ENCODE measurements around the gene NES. TPM values are rescaled to one million over a fixed set of nuclear protein-coding genes. Genes with fewer than 3 reads are reported as not detected.
A peak's percentile ranks its signal among the peaks of the same experiment; 100 is the strongest.

The NES gene
- total RNA-seq, 1 experiment from 2014 or later: 168 TPM

- TF ChIP-seq, protein P1, sequence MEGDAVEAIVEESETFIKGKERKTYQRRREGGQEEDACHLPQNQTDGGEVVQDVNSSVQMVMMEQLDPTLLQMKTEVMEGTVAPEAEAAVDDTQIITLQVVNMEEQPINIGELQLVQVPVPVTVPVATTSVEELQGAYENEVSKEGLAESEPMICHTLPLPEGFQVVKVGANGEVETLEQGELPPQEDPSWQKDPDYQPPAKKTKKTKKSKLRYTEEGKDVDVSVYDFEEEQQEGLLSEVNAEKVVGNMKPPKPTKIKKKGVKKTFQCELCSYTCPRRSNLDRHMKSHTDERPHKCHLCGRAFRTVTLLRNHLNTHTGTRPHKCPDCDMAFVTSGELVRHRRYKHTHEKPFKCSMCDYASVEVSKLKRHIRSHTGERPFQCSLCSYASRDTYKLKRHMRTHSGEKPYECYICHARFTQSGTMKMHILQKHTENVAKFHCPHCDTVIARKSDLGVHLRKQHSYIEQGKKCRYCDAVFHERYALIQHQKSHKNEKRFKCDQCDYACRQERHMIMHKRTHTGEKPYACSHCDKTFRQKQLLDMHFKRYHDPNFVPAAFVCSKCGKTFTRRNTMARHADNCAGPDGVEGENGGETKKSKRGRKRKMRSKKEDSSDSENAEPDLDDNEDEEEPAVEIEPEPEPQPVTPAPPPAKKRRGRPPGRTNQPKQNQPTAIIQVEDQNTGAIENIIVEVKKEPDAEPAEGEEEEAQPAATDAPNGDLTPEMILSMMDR (conservative IDR thresholded peaks at IDR 0.05): peak; percentile 81
- Histone ChIP-seq H3K4ac (ENCODE audit: low read depth, low read length) (no peak overlapping the region), H4K8ac (replicated peaks; ENCODE audit: insufficient read length, low read depth, low read length) (no peak overlapping the region), H4K5ac (ENCODE audit: insufficient read length, low read depth, low read length) (no peak overlapping the region), H3K18ac (ENCODE audit: insufficient read length, low read depth, low read length) (no peak overlapping the region), H3K9me3 (ENCODE audit: control insufficient read depth, low read depth, low read length) (no peaks in the 10 kb centered on the region), H3K27ac (ENCODE audit: insufficient read length, low read depth, low read length) (no peak overlapping the region), H3K56ac (ENCODE audit: insufficient read length, low read depth, low read length) (no peak overlapping the region), H2AK5ac (ENCODE audit: insufficient read length, low read length) (no peak overlapping the region), H3K4me1 (ENCODE audit: insufficient read depth, low read length) (peaks cover 17% of the 10 kb centered on the region; the same call in 1 of the 2 replicates), H2BK120ac (ENCODE audit: low read depth, low read length, poor library complexity, severe bottlenecking) (no peak overlapping the region), H3K79me1 (ENCODE audit: insufficient read depth, low read depth, low read length, poor library complexity, severe bottlenecking) (no peaks in the 10 kb centered on the region), H3K9ac (ENCODE audit: extremely low read depth, insufficient read length, low read length) (no peak overlapping the region), H2BK12ac (ENCODE audit: insufficient read length, low read depth, low read length) (no peak overlapping the region), H3T11ph (ENCODE audit: low read length) (no peak overlapping the region), H2BK5ac (ENCODE audit: insufficient read length, low read length) (no peak overlapping the region), H2BK20ac (ENCODE audit: low read depth, low read length, poor library complexity, severe bottlenecking) (no peak overlapping the region), H3K14ac (ENCODE audit: insufficient read depth, low read length) (no peak overlapping the region), H3K23ac (ENCODE audit: insufficient read length, low read depth, low read length) (no peak overlapping the region), H4K20me1 (ENCODE audit: control insufficient read depth, insufficient read depth, insufficient read length) (no peaks in the 10 kb centered on the region), H3K27me3 (ENCODE audit: insufficient read depth, low read length) (no peaks in the 10 kb centered on the region), H3K79me2 (ENCODE audit: insufficient read depth, low read length) (no peaks in the 10 kb centered on the region), H2BK15ac (ENCODE audit: low read depth, low read length) (no peak overlapping the region), H3K23me2 (ENCODE audit: insufficient read length, low read depth, low read length, poor library complexity, severe bottlenecking) (peaks cover 10% of the 10 kb centered on the region), H2AFZ (ENCODE audit: low read length) (no peak overlapping the region), H3K4me2 (ENCODE audit: insufficient read depth, insufficient read length, low read length) (peak overlapping the region; percentile 79), H4K91ac (ENCODE audit: insufficient read length, low read depth, low read length) (no peak overlapping the region)
- H3K4me1 Mint-ChIP-seq: peaks cover 52 to 56% of the 10 kb centered on the region in 2 experiments
- H3K36me3 Mint-ChIP-seq (ENCODE audit: insufficient read depth in 1 of 3, low read depth in 3 of 3): no peaks in the 10 kb centered on the region
- H3K9me3 Mint-ChIP-seq: peaks cover 0 to 5% of the 10 kb centered on the region in 2 experiments; a peak in 1 of 5 replicates
- WGBS (ENCODE audit: extremely low coverage, insufficient read length, low lambda C conversion rate): no CpG with 5 or more reads among the region's 23 CpGs
- H3K4me3 Mint-ChIP-seq: peak overlapping the region; percentile 43 to 76
- peaks cover 16% of the 10 kb centered on the region for H3K27me3 Mint-ChIP-seq (ENCODE audit: low read depth)
- H3K27ac Mint-ChIP-seq: peak overlapping the region in 2 of 3 experiments; percentile 46 to 61; a peak in 3 of 7 replicates
- peak; percentile 93 for DNase-seq
Observed at GRCh38 chr1:156689035-156689952, 12.1 kb upstream of the NES start.

Measured in H9 (cell line).